ENCODE data around the gene LAMC2.

The LAMC2 gene

GRCh38 chr1:183233113-183233512, 47.0 kb downstream of the LAMC2 start:
- H3K27ac ChIP-seq = no peak overlapping the region
- H3K79me2 ChIP-seq (ENCODE audit: insufficient read depth, low read depth) = no peaks in the 10 kb centered on the region
- no peak overlapping the region for H3K9ac ChIP-seq
- H3K36me3 ChIP-seq (ENCODE audit: insufficient read depth) = no peaks in the 10 kb centered on the region
- H2AFZ ChIP-seq (ENCODE audit: low read depth) = no peak overlapping the region
- H3K4me1 ChIP-seq (ENCODE audit: low read depth, poor library complexity, severe bottlenecking) = no peaks in the 10 kb centered on the region
- no peaks in the 10 kb centered on the region for H4K20me1 ChIP-seq (ENCODE audit: insufficient read depth)
- TF ChIP-seq CTCF (conservative IDR thresholded peaks at IDR 0.05; ENCODE audit: low read depth, low read length) = no peak
- no peaks in the 10 kb centered on the region for H3K27me3 ChIP-seq (ENCODE audit: insufficient read depth, low read depth)
- H3K4me2 ChIP-seq = no peak overlapping the region
- H3K4me3 ChIP-seq (IDR thresholded peaks at IDR 0.05; ENCODE audit: insufficient read depth, low read depth, low read length) = no peak overlapping the region

GRCh38 chr1:183234660-183235476, 48.8 kb downstream of the LAMC2 start:
- H3K27me3 ChIP-seq (ENCODE audit: insufficient read depth, low read depth) = no peaks in the 10 kb centered on the region
- H3K4me3 ChIP-seq (IDR thresholded peaks at IDR 0.05; ENCODE audit: insufficient read depth, low read depth, low read length) = no peak overlapping the region
- H3K9ac ChIP-seq = no peak overlapping the region
- no peak overlapping the region for H3K27ac ChIP-seq
- H3K4me2 ChIP-seq = no peak overlapping the region
- no peaks in the 10 kb centered on the region for H4K20me1 ChIP-seq (ENCODE audit: insufficient read depth)
- no peaks in the 10 kb centered on the region for H3K79me2 ChIP-seq (ENCODE audit: insufficient read depth, low read depth)
- no peaks in the 10 kb centered on the region for H3K36me3 ChIP-seq (ENCODE audit: insufficient read depth)
- H3K4me1 ChIP-seq (ENCODE audit: low read depth, poor library complexity, severe bottlenecking) = no peaks in the 10 kb centered on the region
- TF ChIP-seq CTCF (conservative IDR thresholded peaks at IDR 0.05; ENCODE audit: low read depth, low read length) = peak; percentile 62
- H2AFZ ChIP-seq (ENCODE audit: low read depth) = no peak overlapping the region

GRCh38 chr1:183235503-183235902, 49.4 kb downstream of the LAMC2 start:
- Histone ChIP-seq H4K20me1 (ENCODE audit: insufficient read depth) (no peaks in the 10 kb centered on the region), H3K4me3 (IDR thresholded peaks at IDR 0.05; ENCODE audit: insufficient read depth, low read depth, low read length) (no peak overlapping the region), H3K27ac (no peak overlapping the region), H3K4me1 (ENCODE audit: low read depth, poor library complexity, severe bottlenecking) (no peaks in the 10 kb centered on the region), H3K36me3 (ENCODE audit: insufficient read depth) (no peaks in the 10 kb centered on the region), H3K27me3 (ENCODE audit: insufficient read depth, low read depth) (no peaks in the 10 kb centered on the region), H3K4me2 (no peak overlapping the region), H3K79me2 (ENCODE audit: insufficient read depth, low read depth) (no peaks in the 10 kb centered on the region), H2AFZ (ENCODE audit: low read depth) (no peak overlapping the region), H3K9ac (no peak overlapping the region)
- no peak for TF ChIP-seq CTCF (conservative IDR thresholded peaks at IDR 0.05; ENCODE audit: low read depth, low read length)

- Histone ChIP-seq H3K27ac (no peak overlapping the region), H3K79me2 (ENCODE audit: insufficient read depth, low read depth) (no peaks in the 10 kb centered on the region), H3K4me3 (IDR thresholded peaks at IDR 0.05; ENCODE audit: insufficient read depth, low read depth, low read length) (no peak overlapping the region), H3K27me3 (ENCODE audit: insufficient read depth, low read depth) (no peaks in the 10 kb centered on the region), H3K4me2 (no peak overlapping the region), H2AFZ (ENCODE audit: low read depth) (no peak overlapping the region), H3K4me1 (ENCODE audit: low read depth, poor library complexity, severe bottlenecking) (no peaks in the 10 kb centered on the region), H3K36me3 (ENCODE audit: insufficient read depth) (no peaks in the 10 kb centered on the region), H4K20me1 (ENCODE audit: insufficient read depth) (no peaks in the 10 kb centered on the region), H3K9ac (no peak overlapping the region)
- no peak for TF ChIP-seq CTCF (conservative IDR thresholded peaks at IDR 0.05; ENCODE audit: low read depth, low read length)
These were observed 50.2 kb downstream of the LAMC2 start for GRCh38 chr1:183236158-183236725.

Data from KMS-11 (cell line).